Measurements from ENCODE around the gene ATP8A2. TPM values are rescaled to one million over a fixed set of nuclear protein-coding genes. Genes with fewer than 3 reads are reported as not detected.

ATP8A2 gene
- total and polyA plus RNA-seq, 9 of the 15 experiments (the other 6 are each of a cell fraction or from before 2014, with no cell fraction given): under 0.01 to 0.33 (median 0.06) TPM; not detected in 4

DNA sequence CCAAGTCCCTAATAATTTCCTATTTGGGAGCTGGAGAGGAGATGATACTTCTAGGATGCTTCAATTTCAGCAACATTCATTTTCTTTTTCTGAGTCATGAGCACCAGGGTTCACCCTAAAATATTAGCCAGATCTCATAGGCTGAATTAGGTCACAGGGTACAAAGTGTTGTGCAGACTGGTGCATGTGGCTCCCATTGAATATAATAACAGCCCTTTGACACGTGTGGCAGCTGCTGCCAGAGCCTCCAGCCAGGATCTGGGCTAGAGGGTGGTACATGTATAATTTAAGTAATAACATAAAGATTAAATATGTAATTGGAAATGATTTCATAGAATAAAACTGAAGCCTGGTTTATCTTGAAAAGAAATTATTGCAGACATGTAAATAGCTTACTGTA is 244.9 kb downstream of the ATP8A2 start:
- Histone ChIP-seq H3K9me1 (ENCODE audit: control insufficient read depth, insufficient read depth, low read length) (no peaks in the 10 kb centered on the region), H3K4me3 (no peak overlapping the region), H3K79me2 (ENCODE audit: control insufficient read depth, insufficient read depth, low read length) (no peaks in the 10 kb centered on the region), H4K20me1 (replicated peaks; ENCODE audit: control insufficient read depth, insufficient read depth, low read length) (no peaks in the 10 kb centered on the region), H3K27ac (ENCODE audit: extremely low read depth, low read depth, low read length) (no peak overlapping the region), H3K4me2 (ENCODE audit: insufficient read depth, low read length) (no peak overlapping the region), H3K36me3 (ENCODE audit: control insufficient read depth, insufficient read depth, low read length) (no peaks in the 10 kb centered on the region), H3K4me1 (replicated peaks in 1 of 2; ENCODE audit: control insufficient read depth in 2 of 2, insufficient read depth in 2 of 2, low read length in 2 of 2) (no peaks in the 10 kb centered on the region), H2AFZ (ENCODE audit: low read depth, low read length) (no peak overlapping the region), H3K27me3 (ENCODE audit: control insufficient read depth in 2 of 2, insufficient read depth in 2 of 2, low read length in 2 of 2) (no peaks in the 10 kb centered on the region; a peak in 2 of 5 replicates), H3K9ac (ENCODE audit: insufficient read depth in 1 of 2, low read depth in 2 of 2, low read length in 2 of 2) (no peak overlapping the region), H3K9me3 (replicated peaks; ENCODE audit: control insufficient read depth, insufficient read depth, low read depth, low read length) (no peaks in the 10 kb centered on the region)
- WGBS (ENCODE audit: insufficient coverage, low coverage, missing lambda C conversion rate): 0% methylated on average over 1 of the region's 1 CpG
- no peak for FAIRE-seq
- no peak for DNase-seq (ENCODE audit: extremely low read depth in 1 of 4, low spot score in 3 of 4)
- POLR2A ChIA-PET: interaction anchor here (0.7 kb wide), 1 partner anchor 54 kb away, joined by 3 read pairs; no protein-coding TSS in a partner anchor
- intact Hi-C loops (cut with micrococcal nuclease): no loop called here
- in situ Hi-C loops (cut with MboI): no loop called here
- no TSS peak for BruUV-seq (replicated peaks)
- CTCF ChIA-PET (ENCODE audit: low intra/inter-chr PET ratio): no interaction called here
- TF ChIP-seq ZNF785 (CRISPR knock-in tag; IDR thresholded peaks at IDR 0.05) (no peak), SPI1 (IDR thresholded peaks at IDR 0.05; ENCODE audit: borderline replicate concordance, low read depth, low read length) (no peak), DDX20 (tag; IDR thresholded peaks at IDR 0.05; ENCODE audit: low read depth) (no peak), PATZ1 (CRISPR knock-in tag; IDR thresholded peaks at IDR 0.05; ENCODE audit: borderline replicate concordance) (no peak), ZBTB11 (CRISPR knock-in tag; IDR thresholded peaks at IDR 0.05) (no peak), EP300 (IDR thresholded peaks at IDR 0.05; ENCODE audit: low read length) (no peak), TBP (optimal IDR thresholded peaks at IDR 0.05; ENCODE audit: low read depth, low read length) (no peak), NFIX (CRISPR knock-in tag; IDR thresholded peaks at IDR 0.05; ENCODE audit: low read depth) (no peak), PML (IDR thresholded peaks at IDR 0.05; ENCODE audit: low read length) (no peak), IRF2 (CRISPR knock-in tag; IDR thresholded peaks at IDR 0.05) (no peak)
- TF ChIP-seq, protein P1, sequence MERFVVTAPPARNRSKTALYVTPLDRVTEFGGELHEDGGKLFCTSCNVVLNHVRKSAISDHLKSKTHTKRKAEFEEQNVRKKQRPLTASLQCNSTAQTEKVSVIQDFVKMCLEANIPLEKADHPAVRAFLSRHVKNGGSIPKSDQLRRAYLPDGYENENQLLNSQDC (CRISPR knock-in tag; IDR thresholded peaks at IDR 0.05): no peak
- TF ChIP-seq, protein P2, sequence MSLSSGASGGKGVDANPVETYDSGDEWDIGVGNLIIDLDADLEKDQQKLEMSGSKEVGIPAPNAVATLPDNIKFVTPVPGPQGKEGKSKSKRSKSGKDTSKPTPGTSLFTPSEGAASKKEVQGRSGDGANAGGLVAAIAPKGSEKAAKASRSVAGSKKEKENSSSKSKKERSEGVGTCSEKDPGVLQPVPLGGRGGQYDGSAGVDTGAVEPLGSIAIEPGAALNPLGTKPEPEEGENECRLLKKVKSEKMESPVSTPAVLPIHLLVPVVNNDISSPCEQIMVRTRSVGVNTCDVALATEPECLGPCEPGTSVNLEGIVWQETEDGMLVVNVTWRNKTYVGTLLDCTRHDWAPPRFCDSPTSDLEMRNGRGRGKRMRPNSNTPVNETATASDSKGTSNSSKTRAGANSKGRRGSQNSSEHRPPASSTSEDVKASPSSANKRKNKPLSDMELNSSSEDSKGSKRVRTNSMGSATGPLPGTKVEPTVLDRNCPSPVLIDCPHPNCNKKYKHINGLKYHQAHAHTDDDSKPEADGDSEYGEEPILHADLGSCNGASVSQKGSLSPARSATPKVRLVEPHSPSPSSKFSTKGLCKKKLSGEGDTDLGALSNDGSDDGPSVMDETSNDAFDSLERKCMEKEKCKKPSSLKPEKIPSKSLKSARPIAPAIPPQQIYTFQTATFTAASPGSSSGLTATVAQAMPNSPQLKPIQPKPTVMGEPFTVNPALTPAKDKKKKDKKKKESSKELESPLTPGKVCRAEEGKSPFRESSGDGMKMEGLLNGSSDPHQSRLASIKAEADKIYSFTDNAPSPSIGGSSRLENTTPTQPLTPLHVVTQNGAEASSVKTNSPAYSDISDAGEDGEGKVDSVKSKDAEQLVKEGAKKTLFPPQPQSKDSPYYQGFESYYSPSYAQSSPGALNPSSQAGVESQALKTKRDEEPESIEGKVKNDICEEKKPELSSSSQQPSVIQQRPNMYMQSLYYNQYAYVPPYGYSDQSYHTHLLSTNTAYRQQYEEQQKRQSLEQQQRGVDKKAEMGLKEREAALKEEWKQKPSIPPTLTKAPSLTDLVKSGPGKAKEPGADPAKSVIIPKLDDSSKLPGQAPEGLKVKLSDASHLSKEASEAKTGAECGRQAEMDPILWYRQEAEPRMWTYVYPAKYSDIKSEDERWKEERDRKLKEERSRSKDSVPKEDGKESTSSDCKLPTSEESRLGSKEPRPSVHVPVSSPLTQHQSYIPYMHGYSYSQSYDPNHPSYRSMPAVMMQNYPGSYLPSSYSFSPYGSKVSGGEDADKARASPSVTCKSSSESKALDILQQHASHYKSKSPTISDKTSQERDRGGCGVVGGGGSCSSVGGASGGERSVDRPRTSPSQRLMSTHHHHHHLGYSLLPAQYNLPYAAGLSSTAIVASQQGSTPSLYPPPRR (CRISPR knock-in tag; IDR thresholded peaks at IDR 0.05; ENCODE audit: borderline replicate concordance): no peak
- no peak for ATAC-seq

Measured in K562 (cell line).